HL-60 (cell line): Measurements from ENCODE around the gene LRRC46.

Experiments
- DNase-seq, 2 experiments: peaks; one replicate each; pipeline ENCODE4 v3.0.0-alpha.2; 2010 to 2020; ENCODE audit warnings: low read depth in 1 of 2, low spot score in 1 of 2
- H3K27ac ChIP-seq: fragments of 250-450 bp; sonication (Bioruptor Pico); replicated peaks from 2 replicates; pipeline ENCODE4 v1.5.1; 2020; ENCODE audit warnings: mild to moderate bottlenecking, moderate library complexity
- H3K27me3 ChIP-seq: fragments of 250-450 bp; sonication (Bioruptor Pico); 2 replicates; pipeline ENCODE4 v1.5.1; 2021; ENCODE audit warnings: mild to moderate bottlenecking, moderate library complexity; ENCODE audit not compliant: insufficient read depth, poor library complexity, severe bottlenecking
- H3K4me3 ChIP-seq: replicated peaks from 2 replicates; pipeline ENCODE4 v1.5.1; 2011; ENCODE audit warnings: mild to moderate bottlenecking, control low read depth, low read length; ENCODE audit not compliant: insufficient read depth
- GABPA ChIP-seq: IDR thresholded peaks from 2 replicates; pipeline ENCODE4 v1.6.1; 2012; ENCODE audit warnings: low read depth
- POLR2AphosphoS5 ChIP-seq: IDR thresholded peaks from 2 replicates; pipeline ENCODE4 v1.6.1; 2012; ENCODE audit warnings: low read depth
- SPI1 ChIP-seq: IDR thresholded peaks from 2 replicates; pipeline ENCODE4 v1.6.1; 2012; ENCODE audit warnings: low read depth, mild to moderate bottlenecking, borderline replicate concordance
- TF ChIP-seq, protein P1 (sequence below): IDR thresholded peaks from one replicate; pipeline ENCODE4 v1.5.1; 2011; ENCODE audit warnings: low read length, control low read depth, inconsistent platforms; ENCODE audit not compliant: insufficient read depth
- TF ChIP-seq, protein P2 (sequence below): IDR thresholded peaks from 2 replicates; pipeline ENCODE4 v1.6.1; 2012; ENCODE audit warnings: low read depth; ENCODE audit not compliant: insufficient replicate concordance

The LRRC46 gene

DNA sequence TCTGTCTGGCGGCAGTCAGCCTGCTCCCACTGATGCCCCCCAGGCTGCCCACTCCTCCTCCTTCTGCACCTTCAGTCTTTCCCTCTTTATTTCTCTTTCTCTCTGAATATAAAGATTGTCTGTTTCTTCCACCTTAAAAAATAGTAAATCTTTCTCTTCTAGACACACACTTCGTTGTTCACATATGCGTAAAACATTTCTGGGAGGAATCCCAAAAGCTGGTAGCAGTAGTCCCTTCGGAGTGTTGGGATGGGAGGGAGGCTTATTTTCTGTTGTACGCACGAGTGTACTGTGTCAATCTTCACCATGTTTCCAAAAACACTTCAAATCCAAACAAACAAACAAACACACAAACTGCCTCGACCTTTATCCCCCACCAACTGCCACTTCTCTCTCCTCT, 19.8 kb upstream of the LRRC46 start:
- no peak overlapping the region for H3K27ac ChIP-seq
- DNase-seq: no peak
- no peak for TF ChIP-seq GABPA
- no peak for TF ChIP-seq POLR2AphosphoS5
- TF ChIP-seq, protein P1, sequence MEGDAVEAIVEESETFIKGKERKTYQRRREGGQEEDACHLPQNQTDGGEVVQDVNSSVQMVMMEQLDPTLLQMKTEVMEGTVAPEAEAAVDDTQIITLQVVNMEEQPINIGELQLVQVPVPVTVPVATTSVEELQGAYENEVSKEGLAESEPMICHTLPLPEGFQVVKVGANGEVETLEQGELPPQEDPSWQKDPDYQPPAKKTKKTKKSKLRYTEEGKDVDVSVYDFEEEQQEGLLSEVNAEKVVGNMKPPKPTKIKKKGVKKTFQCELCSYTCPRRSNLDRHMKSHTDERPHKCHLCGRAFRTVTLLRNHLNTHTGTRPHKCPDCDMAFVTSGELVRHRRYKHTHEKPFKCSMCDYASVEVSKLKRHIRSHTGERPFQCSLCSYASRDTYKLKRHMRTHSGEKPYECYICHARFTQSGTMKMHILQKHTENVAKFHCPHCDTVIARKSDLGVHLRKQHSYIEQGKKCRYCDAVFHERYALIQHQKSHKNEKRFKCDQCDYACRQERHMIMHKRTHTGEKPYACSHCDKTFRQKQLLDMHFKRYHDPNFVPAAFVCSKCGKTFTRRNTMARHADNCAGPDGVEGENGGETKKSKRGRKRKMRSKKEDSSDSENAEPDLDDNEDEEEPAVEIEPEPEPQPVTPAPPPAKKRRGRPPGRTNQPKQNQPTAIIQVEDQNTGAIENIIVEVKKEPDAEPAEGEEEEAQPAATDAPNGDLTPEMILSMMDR: no peak
- TF ChIP-seq SPI1: no peak
- H3K4me3 ChIP-seq: no peak overlapping the region
- H3K27me3 ChIP-seq: no peaks in the 10 kb centered on the region

DNA sequence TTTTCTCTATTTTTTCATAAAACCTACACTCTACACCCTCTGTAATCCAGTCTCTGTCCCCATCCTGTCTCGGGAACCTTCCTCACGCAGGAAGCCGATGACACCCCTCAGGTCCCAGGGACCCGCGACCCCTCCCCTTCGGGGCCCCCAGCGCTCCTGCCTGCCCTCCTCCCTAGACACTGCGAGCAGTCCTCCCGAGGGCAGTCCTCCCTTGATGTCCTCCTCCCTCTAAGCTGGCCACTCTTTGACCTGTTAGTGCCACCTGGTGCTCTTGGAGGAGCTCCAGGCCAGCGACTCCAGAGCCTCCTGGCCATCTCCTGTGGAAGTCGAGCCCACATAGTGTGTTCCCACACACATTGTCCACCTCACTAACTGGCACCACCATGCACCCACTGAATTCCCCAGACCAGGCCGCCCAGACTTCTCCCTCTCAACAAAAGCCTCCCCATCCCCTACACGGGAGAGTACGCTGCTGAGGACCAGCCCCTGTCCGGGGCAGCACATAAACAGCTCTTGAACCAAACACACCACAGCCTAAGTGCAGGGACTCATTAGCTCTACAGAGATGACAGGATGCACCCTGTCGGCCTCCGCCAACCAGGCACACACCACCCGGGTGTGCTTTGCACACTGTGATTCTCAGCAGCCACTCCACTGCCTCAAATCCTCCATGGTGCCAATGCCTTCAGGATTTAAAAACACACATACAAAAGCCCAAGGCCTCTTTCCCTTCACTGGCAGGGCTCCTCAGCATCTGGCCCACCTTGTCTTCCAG, 19.1 kb upstream of the LRRC46 start:
- DNase-seq: no peak
- TF ChIP-seq, protein P2, sequence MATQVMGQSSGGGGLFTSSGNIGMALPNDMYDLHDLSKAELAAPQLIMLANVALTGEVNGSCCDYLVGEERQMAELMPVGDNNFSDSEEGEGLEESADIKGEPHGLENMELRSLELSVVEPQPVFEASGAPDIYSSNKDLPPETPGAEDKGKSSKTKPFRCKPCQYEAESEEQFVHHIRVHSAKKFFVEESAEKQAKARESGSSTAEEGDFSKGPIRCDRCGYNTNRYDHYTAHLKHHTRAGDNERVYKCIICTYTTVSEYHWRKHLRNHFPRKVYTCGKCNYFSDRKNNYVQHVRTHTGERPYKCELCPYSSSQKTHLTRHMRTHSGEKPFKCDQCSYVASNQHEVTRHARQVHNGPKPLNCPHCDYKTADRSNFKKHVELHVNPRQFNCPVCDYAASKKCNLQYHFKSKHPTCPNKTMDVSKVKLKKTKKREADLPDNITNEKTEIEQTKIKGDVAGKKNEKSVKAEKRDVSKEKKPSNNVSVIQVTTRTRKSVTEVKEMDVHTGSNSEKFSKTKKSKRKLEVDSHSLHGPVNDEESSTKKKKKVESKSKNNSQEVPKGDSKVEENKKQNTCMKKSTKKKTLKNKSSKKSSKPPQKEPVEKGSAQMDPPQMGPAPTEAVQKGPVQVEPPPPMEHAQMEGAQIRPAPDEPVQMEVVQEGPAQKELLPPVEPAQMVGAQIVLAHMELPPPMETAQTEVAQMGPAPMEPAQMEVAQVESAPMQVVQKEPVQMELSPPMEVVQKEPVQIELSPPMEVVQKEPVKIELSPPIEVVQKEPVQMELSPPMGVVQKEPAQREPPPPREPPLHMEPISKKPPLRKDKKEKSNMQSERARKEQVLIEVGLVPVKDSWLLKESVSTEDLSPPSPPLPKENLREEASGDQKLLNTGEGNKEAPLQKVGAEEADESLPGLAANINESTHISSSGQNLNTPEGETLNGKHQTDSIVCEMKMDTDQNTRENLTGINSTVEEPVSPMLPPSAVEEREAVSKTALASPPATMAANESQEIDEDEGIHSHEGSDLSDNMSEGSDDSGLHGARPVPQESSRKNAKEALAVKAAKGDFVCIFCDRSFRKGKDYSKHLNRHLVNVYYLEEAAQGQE: no peak
- TF ChIP-seq POLR2AphosphoS5 (no peak), GABPA (no peak)
- no peak overlapping the region for H3K4me3 ChIP-seq
- H3K27me3 ChIP-seq: no peaks in the 10 kb centered on the region
- no peak overlapping the region for H3K27ac ChIP-seq

DNA sequence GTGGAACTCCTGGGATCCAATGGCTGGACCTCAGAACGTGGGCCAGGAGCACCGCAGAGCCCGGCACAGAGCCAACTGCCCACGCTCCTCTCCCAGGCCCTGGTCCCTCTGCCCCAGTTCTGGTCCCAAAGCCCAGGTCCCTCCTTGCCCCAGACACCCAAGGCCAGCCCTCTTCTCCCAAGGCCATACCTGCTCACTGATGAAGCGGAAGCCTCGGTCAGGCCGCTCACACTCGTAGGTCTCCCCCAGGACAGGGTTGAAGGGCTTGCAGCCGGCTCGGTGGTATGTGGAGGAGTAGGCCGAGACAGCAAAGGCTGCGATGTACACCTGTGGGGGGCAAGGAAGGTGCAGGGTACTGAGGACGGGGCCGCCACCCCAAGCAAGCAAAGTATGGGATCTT, 18.4 kb upstream of the LRRC46 start:
- no peak for TF ChIP-seq GABPA
- TF ChIP-seq, protein P2: no peak
- TF ChIP-seq POLR2AphosphoS5: no peak
- TF ChIP-seq SPI1: no peak
- TF ChIP-seq, protein P1: no peak
- H3K27me3 ChIP-seq: no peaks in the 10 kb centered on the region

DNA sequence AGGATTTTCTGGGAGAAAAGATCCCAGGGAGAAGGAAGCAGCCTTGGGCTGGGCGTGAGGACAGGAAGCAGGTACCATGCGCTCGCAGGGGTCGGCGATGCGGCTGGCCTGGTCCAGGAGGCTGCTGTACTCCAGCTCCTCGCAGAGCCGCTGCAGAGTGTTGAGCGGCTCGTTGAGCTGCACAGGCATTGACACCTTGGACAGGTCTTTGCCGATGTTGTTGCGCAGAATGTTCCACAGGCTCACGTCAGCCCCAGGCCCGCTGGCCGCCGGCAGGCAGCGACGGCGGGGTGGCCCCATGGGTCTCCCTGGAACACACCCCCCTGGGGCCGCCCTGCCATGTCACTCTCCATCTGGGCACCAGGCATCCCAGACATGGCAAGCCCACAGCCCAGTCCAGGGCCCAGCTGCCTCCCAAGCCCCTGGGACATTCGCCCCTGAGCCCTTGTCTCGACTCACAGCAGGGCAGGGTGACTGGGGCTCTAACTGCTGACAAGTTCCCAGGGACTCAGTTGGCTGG, 17.9 kb upstream of the LRRC46 start:
- Histone ChIP-seq H3K27me3 (no peaks in the 10 kb centered on the region), H3K27ac (no peak overlapping the region), H3K4me3 (no peak overlapping the region)
- TF ChIP-seq SPI1: no peak
- TF ChIP-seq, protein P2: no peak
- TF ChIP-seq GABPA: no peak
- TF ChIP-seq, protein P1: no peak
- TF ChIP-seq POLR2AphosphoS5: no peak
- no peak for DNase-seq

More for the DNA sequence above, 18.4 kb upstream of the LRRC46 start:
- no peak for DNase-seq
- Histone ChIP-seq H3K27ac (no peak overlapping the region), H3K4me3 (no peak overlapping the region)
